B cell (primary cell): ENCODE measurements around the gene MFN1. TPM values are rescaled to one million over a fixed set of nuclear protein-coding genes. Genes with fewer than 3 reads are reported as not detected.

Source experiments
- ATAC-seq: fragments of 200-7000 bp; cut with Tn5 transposase; one replicate; pipeline ENCODE4 v1.10.0; 2021; ENCODE audit warnings: low read depth, mild to moderate bottlenecking, moderate number of reproducible peaks, moderate library complexity
- CTCF ChIA-PET: fragments of 350-600 bp; sonication (Branson Sonifier 250); formaldehyde crosslinking; loops from one replicate; lab custom pipeline; 2021; ENCODE audit warnings: antibody characterized with exemption, inconsistent platforms; lab: Charles Lee
- POLR2A ChIA-PET: fragments of 350-600 bp; sonication (Branson Sonifier 250); formaldehyde crosslinking; loops from one replicate; lab custom pipeline; 2021; ENCODE audit warnings: antibody characterized with exemption; lab: Charles Lee
- DNase-seq: peaks from one replicate; pipeline ENCODE4 v3.0.0; 2013
- H2AFZ ChIP-seq: 2 replicates; pipeline ENCODE4 v1.6.1; 2012; ENCODE audit warnings: mild to moderate bottlenecking, low read depth, low read length; ENCODE audit not compliant: insufficient read depth, poor library complexity, severe bottlenecking
- H3K27ac ChIP-seq, 2 donors: 1 replicate in 1 of 2; 2 replicates in 1 of 2; pipeline ENCODE4 v1.5.1; 2012 to 2013; ENCODE audit warnings: low read length in 2 of 2, mild to moderate bottlenecking in 2 of 2, moderate library complexity in 1 of 2
- H3K27me3 ChIP-seq, 4 experiments: fragments of 200-600 bp in 1 of 4; sonication (generic) in 1 of 4; replicated peaks in 1 of 4; 1 replicate in 2 of 4; 2 replicates in 2 of 4; pipeline versions ENCODE4 v1.6.1 to v1.7.0; 2013 to 2016; ENCODE audit warnings: low read length in 3 of 4, mild to moderate bottlenecking in 2 of 4, mixed read lengths in 1 of 4, moderate library complexity in 1 of 4; ENCODE audit not compliant: insufficient read depth in 4 of 4, control insufficient read depth in 3 of 4; ENCODE audit errors: control extremely low read depth in 1 of 4
- H3K36me3 ChIP-seq, 2 experiments: replicated peaks in 1 of 2; 1 replicate in 1 of 2; 2 replicates in 1 of 2; pipeline versions ENCODE4 v1.6.1 to v1.7.1; 2013; ENCODE audit warnings: low read length in 1 of 2; ENCODE audit not compliant: insufficient read depth in 2 of 2, control insufficient read depth in 1 of 2; ENCODE audit errors: control extremely low read depth in 1 of 2, extremely low read depth in 1 of 2
- H3K4me1 ChIP-seq, 2 donors: fragments of 200-600 bp in 1 of 2; sonication (generic) in 1 of 2; 1 replicate in 1 of 2; 2 replicates in 1 of 2; pipeline versions ENCODE4 v1.5.1 to v1.6.1; 2013 to 2017; ENCODE audit warnings: low read length in 2 of 2; ENCODE audit not compliant: control insufficient read depth in 2 of 2, insufficient read depth in 2 of 2
- H3K4me2 ChIP-seq: replicated peaks from 2 replicates; pipeline ENCODE3; 2012; ENCODE audit warnings: mild to moderate bottlenecking, low read depth, low read length; ENCODE audit not compliant: poor library complexity, severe bottlenecking
- H3K4me3 ChIP-seq, 5 experiments: fragments of 200-600 bp in 1 of 5; sonication (generic) in 1 of 5; 1 replicate in 3 of 5; 2 replicates in 2 of 5; pipeline versions ENCODE4 v1.5.1 to v1.7.0; 2011 to 2016; ENCODE audit warnings: low read length in 4 of 5, mild to moderate bottlenecking in 4 of 5, low read depth in 2 of 5, control low read depth in 1 of 5, moderate library complexity in 1 of 5; ENCODE audit not compliant: insufficient read depth in 1 of 5; ENCODE audit errors: control extremely low read depth in 1 of 5, extremely low read depth in 1 of 5
- H3K79me2 ChIP-seq: fragments of 200-600 bp; sonication (generic); one replicate; pipeline ENCODE4 v1.6.0; 2016; ENCODE audit warnings: low read length; ENCODE audit not compliant: control insufficient read depth, insufficient read depth
- H3K9ac ChIP-seq: fragments of 200-600 bp; sonication (generic); 2 replicates; pipeline ENCODE4 v1.6.1; 2017; ENCODE audit warnings: mild to moderate bottlenecking, low read length, moderate library complexity
- H3K9me3 ChIP-seq, 3 donors: one replicate each; pipeline versions ENCODE4 v1.6.1 to v1.7.1; 2013; ENCODE audit warnings: low read length in 2 of 3; ENCODE audit not compliant: control insufficient read depth in 2 of 3, insufficient read depth in 1 of 3; ENCODE audit errors: control extremely low read depth in 1 of 3
- H4K20me1 ChIP-seq: 2 replicates; pipeline ENCODE4 v1.6.0; 2012; ENCODE audit warnings: mild to moderate bottlenecking, low read length; ENCODE audit not compliant: insufficient read depth, control insufficient read depth, poor library complexity, severe bottlenecking
- H3K27ac Mint-ChIP-seq: one replicate; pipeline ENCODE4 v1.8.0; 2021; ENCODE audit warnings: mixed read lengths
- H3K27me3 Mint-ChIP-seq: one replicate; pipeline ENCODE4 v1.8.0; 2021; ENCODE audit warnings: mixed read lengths
- H3K4me1 Mint-ChIP-seq: one replicate; pipeline ENCODE4 v1.8.0; 2021; ENCODE audit warnings: mixed read lengths
- H3K4me3 Mint-ChIP-seq: one replicate; pipeline ENCODE4 v1.8.0; 2021; ENCODE audit warnings: mixed read lengths
- H3K9me3 Mint-ChIP-seq: one replicate; pipeline ENCODE4 v1.8.0; 2022; ENCODE audit warnings: mixed read lengths; ENCODE audit not compliant: insufficient read depth
- CTCF ChIP-seq: fragments of 200-600 bp; IDR thresholded peaks from one replicate; pipeline ENCODE4 v1.8.0; 2022; ENCODE audit warnings: antibody characterized with exemption, mild to moderate bottlenecking
- EZH2 ChIP-seq: IDR thresholded peaks from 2 replicates; pipeline ENCODE4 v1.6.1; 2012; ENCODE audit warnings: borderline replicate concordance, low read depth, mild to moderate bottlenecking, moderate library complexity, low read length; ENCODE audit not compliant: insufficient read depth, poor library complexity, severe bottlenecking
- WGBS: methylation state at CpG from one replicate; pipeline ENCODE4 v1.1.5; 2013; ENCODE audit warnings: missing lambda C conversion rate; ENCODE audit not compliant: insufficient coverage; 5-methylcytosine and 5-hydroxymethylcytosine counted together
- intact Hi-C: fragments of 100-400 bp; cut with micrococcal nuclease; formaldehyde crosslinking; loops from one replicate; pipeline ENCODE4 v1.10.0; 2022
- polyA plus RNA-seq: library from polyadenylated mRNA; depleted of rRNA; stranded (reverse); fragments of >200 nt; gene quantifications from 2 replicates; pipeline ENCODE4 v1.2.3, GENCODE V29; 2012
- total RNA-seq, 2 donors: library from RNA; stranded (reverse); fragments of 120-200 nt in 1 of 2; gene quantifications; 1 replicate in 1 of 2; 2 replicates in 1 of 2; pipeline versions ENCODE4 v1.2.3 to v1.2.4, GENCODE V29; 2013 to 2022

MFN1 gene
- total and polyA plus RNA-seq, 2 donors (not counting 1 experiment from before 2014, with no cell fraction given), result 26.0 to 108 TPM

- peaks cover 25% of the 10 kb centered on the region in 2 donors for H3K4me1 ChIP-seq
- H3K36me3 ChIP-seq, result no peaks in the 10 kb centered on the region
- H3K27me3 Mint-ChIP-seq, result no peaks in the 10 kb centered on the region
- intact Hi-C loops, result loop anchor here (1.0 to 5.0 kb wide), 10 partner anchors 25 to 885 kb away; partner anchors contain the start of genes ACTL6A, GNB4, MFN1 and MRPL47
- CTCF ChIA-PET, result interaction anchor here (0.8 to 11.3 kb wide), 26 partner anchors 8 to 309 kb away, joined by 3 to 122 read pairs (median 6); partner anchors contain the start of genes ACTL6A, MFN1, PIK3CA and ZMAT3
- peaks cover 14% of the 10 kb centered on the region for H4K20me1 ChIP-seq
- WGBS, result 1% methylated on average over 68 of the region's 75 CpGs
- no peaks in the 10 kb centered on the region for H3K9me3 ChIP-seq
- no peaks in the 10 kb centered on the region for H3K9me3 Mint-ChIP-seq
- H3K79me2 ChIP-seq, result peaks cover 43% of the 10 kb centered on the region
- ATAC-seq, result peak; percentile 84
- H3K4me3 ChIP-seq, result peak within 1 kb of the TSS; percentile 85 to 97 (median 92)
- H3K27ac Mint-ChIP-seq, result peak within 1 kb of the TSS; percentile 95
- POLR2A ChIA-PET, result interaction anchor here (0.6 to 2.5 kb wide), 4 partner anchors 24 to 240 kb away, joined by 3 to 9 read pairs (median 4); partner anchors contain the start of genes ACTL6A, MFN1 and PIK3CA
- TF ChIP-seq EZH2, result no peak
- TF ChIP-seq CTCF, result peak; percentile 87
- H3K4me1 Mint-ChIP-seq, result peaks cover 30% of the 10 kb centered on the region
- no peaks in the 10 kb centered on the region for H3K27me3 ChIP-seq
- H3K9ac ChIP-seq, result peak within 1 kb of the TSS; percentile 99
- peak within 1 kb of the TSS; percentile 89 for H2AFZ ChIP-seq
- peak within 1 kb of the TSS; percentile 89 to 99 for H3K27ac ChIP-seq
- peak within 1 kb of the TSS; percentile 89 for H3K4me2 ChIP-seq
- DNase-seq, result peak; percentile 93
- H3K4me3 Mint-ChIP-seq, result peak within 1 kb of the TSS; percentile 96
Observed at GRCh38 chr3:179322286-179323196, 25.0 kb upstream of the MFN1 start, which contains the start of gene ZNF639. Gene ZNF639, plus strand, starts transcription at chr3:179323031. Its CDS starts 5,263 bp downstream, at chr3:179328294.
